GM10266 (cell line): ENCODE measurements around the gene KLK1.
A peak's percentile ranks its signal among the peaks of the same experiment; 100 is the strongest.

Source experiments
- DNase-seq: peaks from one replicate; pipeline ENCODE4 v3.0.0; 2012; ENCODE audit errors: extremely low spot score
- CTCF ChIP-seq: IDR thresholded peaks from 2 replicates; pipeline ENCODE4 v1.5.1; 2012; ENCODE audit warnings: mild to moderate bottlenecking, low read depth; ENCODE audit not compliant: control insufficient read depth, insufficient read depth; ENCODE audit errors: missing control alignments

KLK1 gene

GRCh38 chr19:50794876-50795663 lies 28.5 kb downstream of the KLK1 start:
- no peak for TF ChIP-seq CTCF
- DNase-seq: no peak

- DNase-seq: peak; percentile 75
- peak; percentile 48 for TF ChIP-seq CTCF
These were observed 29.3 kb downstream of the KLK1 start for GRCh38 chr19:50794074-50794875.

GRCh38 chr19:50793558-50794065 lies 30.0 kb downstream of the KLK1 start:
- DNase-seq: no peak
- no peak for TF ChIP-seq CTCF

- no peak for DNase-seq
- no peak for TF ChIP-seq CTCF
These were observed 31.0 kb downstream of the KLK1 start for GRCh38 chr19:50792272-50793250.

- DNase-seq: no peak
- no peak for TF ChIP-seq CTCF
These were observed 31.9 kb downstream of the KLK1 start for GRCh38 chr19:50791594-50792271.

- no peak for DNase-seq
These were observed 32.6 kb downstream of the KLK1 start for GRCh38 chr19:50790922-50791467.

More at GRCh38 chr19:50790922-50791467, 32.6 kb downstream of the KLK1 start:
- TF ChIP-seq CTCF: no peak
